GM12892 (cell line): ENCODE results near the gene MIER2.

Experiments
- POLR2A ChIP-seq: IDR thresholded peaks from 2 replicates; pipeline ENCODE4 v1.6.1; 2011; ENCODE audit warnings: low read depth, low read length, control low read depth
- POLR2AphosphoS5 ChIP-seq: IDR thresholded peaks from 2 replicates; pipeline ENCODE4 v1.6.1; 2011; ENCODE audit warnings: low read depth, low read length, control low read depth

GRCh38 chr19:340620-341385 lies 3.8 kb downstream of the MIER2 start:
- TF ChIP-seq POLR2A (no peak), POLR2AphosphoS5 (no peak)
